Eye (tissue), 1 donor: Measurements from ENCODE around the gene ALAD.
A peak's percentile ranks its signal among the peaks of the same experiment; 100 is the strongest.
"Not testable (repeated sequence)": the region's sequence is repeated elsewhere in the genome, so short reads cannot be mapped to it uniquely, and the experiment has no call there.

ENCODE experiments used
- DNase-seq: peaks from one replicate; pipeline ENCODE4 v3.0.0-alpha.2; 2015

Gene ALAD

GRCh38 chr9:113401027-113401792 is at the start of gene ALAD:
TSS of gene ALAD (minus strand) at chr9:113401284. CDS start at chr9:113393559, 7,725 bp downstream.
- DNase-seq: peak; percentile 99

GRCh38 chr9:113449376-113449775 is 48.3 kb upstream of the ALAD start:
- no peak for DNase-seq

GRCh38 chr9:113446323-113446740 is 45.2 kb upstream of the ALAD start:
- peak; percentile 82 for DNase-seq

- DNase-seq: no peak
Observed at GRCh38 chr9:113444736-113445135, 43.7 kb upstream of the ALAD start.

GRCh38 chr9:113437716-113438115 is 36.6 kb upstream of the ALAD start:
- not testable (repeated sequence) for DNase-seq

GRCh38 chr9:113436728-113437515 is 35.8 kb upstream of the ALAD start:
- no peak for DNase-seq

- no peak for DNase-seq
Observed at GRCh38 chr9:113431191-113431590, 30.1 kb upstream of the ALAD start.

- no peak for DNase-seq
Observed at GRCh38 chr9:113428062-113428615, 27.1 kb upstream of the ALAD start.

GRCh38 chr9:113427629-113428028 is 26.5 kb upstream of the ALAD start:
- no peak for DNase-seq

- DNase-seq: no peak
Observed at GRCh38 chr9:113426701-113427100, 25.6 kb upstream of the ALAD start.

- no peak for DNase-seq
Observed at GRCh38 chr9:113425072-113425471, 24.0 kb upstream of the ALAD start.

GRCh38 chr9:113421726-113422125 is 20.6 kb upstream of the ALAD start:
- no peak for DNase-seq

- no peak for DNase-seq
Observed at GRCh38 chr9:113417370-113417769, 16.3 kb upstream of the ALAD start.

GRCh38 chr9:113416149-113416721 is 15.2 kb upstream of the ALAD start:
- no peak for DNase-seq

GRCh38 chr9:113410207-113410864 is 9.3 kb upstream of the ALAD start, which contains the start of the genes C9orf43 and POLE3:
TSS of gene C9orf43 (plus strand) at chr9:113410747. CDS start at chr9:113413494, 2,747 bp downstream.
TSS of gene POLE3 (minus strand) at chr9:113410675. CDS start at chr9:113410293, 382 bp downstream.
- peak; percentile 99 for DNase-seq

- DNase-seq: no peak
Observed at GRCh38 chr9:113409883-113410206, 8.8 kb upstream of the ALAD start.

- DNase-seq: no peak
Observed at GRCh38 chr9:113409481-113409880, 8.4 kb upstream of the ALAD start.

- peak; percentile 76 for DNase-seq
Observed at GRCh38 chr9:113406873-113407511, 5.9 kb upstream of the ALAD start.

- not testable (repeated sequence) for DNase-seq
Observed at GRCh38 chr9:113406353-113406752, 5.3 kb upstream of the ALAD start.

GRCh38 chr9:113403646-113404045 is 2.6 kb upstream of the ALAD start:
- DNase-seq: no peak

GRCh38 chr9:113399646-113400200 is 1.4 kb downstream of the ALAD start:
- DNase-seq: no peak

- no peak for DNase-seq
Observed at GRCh38 chr9:113398796-113399195, 2.3 kb downstream of the ALAD start.
